Anterior cingulate cortex (tissue), 58 donors: ENCODE results near the gene LAPTM5.
A peak's percentile ranks its signal among the peaks of the same experiment; 100 is the strongest.

ENCODE experiments used
- DNase-seq, 58 donors: peaks; one replicate each; lab custom pipeline; 2025; lab: John Stamatoyannopoulos, UW

The LAPTM5 gene

DNA sequence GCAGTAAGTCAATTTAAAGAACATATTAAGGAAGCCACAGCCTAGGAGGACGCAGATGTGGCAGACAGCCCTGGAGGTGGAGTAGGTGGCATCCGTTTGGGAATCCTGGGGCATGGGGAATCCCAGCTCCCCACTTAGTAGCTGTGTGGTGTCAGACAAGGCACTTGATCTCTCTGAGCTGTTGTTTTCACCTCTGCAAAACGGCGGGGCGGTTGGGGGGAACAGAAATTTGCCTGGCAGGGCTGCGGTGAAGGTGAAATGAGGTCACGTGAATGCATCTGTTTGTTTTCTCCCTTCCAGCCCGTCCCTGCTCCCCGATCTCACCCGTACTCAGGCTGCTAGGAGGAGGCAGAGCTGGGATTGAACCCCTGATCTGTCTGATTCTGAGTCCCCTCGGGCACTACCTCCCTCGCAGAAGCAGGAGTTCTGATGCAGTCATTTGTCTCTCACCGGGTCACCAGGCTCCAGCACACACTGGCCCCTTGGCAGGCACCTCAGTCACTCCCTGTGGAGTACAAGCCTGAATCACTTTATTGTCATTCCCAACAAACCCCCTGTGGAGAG lies 2.2 kb upstream of the LAPTM5 start:
- DNase-seq, result no peak

DNA sequence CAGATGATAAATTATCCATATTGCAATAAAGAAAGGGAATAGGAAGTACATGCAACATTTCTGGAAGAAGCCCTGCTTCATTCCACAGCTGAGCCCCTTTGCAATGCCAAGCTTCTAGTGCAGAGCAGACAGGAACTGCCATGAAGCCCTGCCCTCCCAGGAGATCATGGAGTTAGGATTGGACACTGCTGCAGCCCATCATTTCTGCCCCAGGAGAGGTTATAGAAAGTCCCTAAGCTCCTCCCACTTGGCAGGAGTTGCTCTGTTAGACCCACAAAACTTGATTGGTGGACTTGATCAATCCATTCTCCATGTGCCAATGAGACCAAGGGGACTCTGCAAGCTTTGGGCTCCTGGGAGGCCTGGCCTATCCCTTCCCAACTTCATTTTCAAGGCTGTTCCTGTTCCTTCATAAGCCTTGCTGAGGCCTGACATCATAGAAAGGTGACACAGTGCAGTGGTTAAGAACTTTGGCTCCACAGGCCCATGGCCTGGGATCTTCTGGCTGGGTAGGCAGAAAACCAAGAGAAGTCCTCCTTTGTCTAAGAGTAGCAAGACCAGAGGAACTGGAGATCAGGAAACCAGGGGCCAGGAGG lies 1.3 kb upstream of the LAPTM5 start:
- no peak for DNase-seq

DNA sequence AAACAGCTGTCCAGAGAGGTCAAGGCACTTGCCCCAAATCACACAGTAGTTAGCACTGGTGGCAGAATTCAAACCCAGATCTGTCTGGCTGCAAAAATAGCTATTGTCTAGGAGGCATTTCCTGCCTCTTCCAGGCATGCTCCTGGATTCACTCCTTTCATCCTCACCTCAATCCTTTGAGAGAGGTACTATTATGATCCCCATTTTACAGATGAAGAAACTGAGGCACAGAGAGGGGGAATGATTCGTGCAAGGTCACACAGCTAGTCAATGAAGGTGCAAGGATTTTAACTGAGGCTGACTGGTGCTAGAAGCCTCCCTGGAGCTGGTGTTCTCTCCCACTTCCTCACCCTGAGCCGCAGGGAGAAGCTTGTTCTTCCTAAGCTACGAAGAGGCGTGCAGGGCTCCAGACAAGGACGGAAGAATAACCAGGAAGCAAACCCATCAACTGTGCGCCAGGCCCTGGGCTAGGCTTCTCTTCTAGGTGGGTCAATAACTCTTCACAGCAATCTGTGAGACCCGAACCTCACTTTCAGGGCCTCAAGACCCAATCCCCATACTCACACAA lies 631 bp upstream of the LAPTM5 start:
- DNase-seq, result no peak

- DNase-seq, result peak in 28 of 58 donors; percentile 12 to 86 (median 32)
These were observed 826 bp downstream of the LAPTM5 start for GRCh38 chr1:30756545-30757351.

DNA sequence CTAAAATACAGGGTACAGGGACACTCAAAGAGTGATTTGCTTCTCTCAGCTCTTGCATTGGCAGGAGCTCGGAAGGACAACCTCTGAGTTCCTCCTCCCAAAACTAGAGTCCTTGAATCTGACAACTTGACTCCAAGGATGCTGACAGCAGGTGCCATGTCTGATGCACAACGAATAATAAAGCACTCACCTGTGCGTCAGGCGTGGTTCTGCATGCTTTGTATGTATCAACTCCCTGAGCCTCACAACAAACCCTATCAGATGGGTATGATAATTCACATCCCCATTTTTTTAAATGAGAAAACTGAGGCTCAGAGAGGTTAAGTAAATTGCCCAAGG lies 1.4 kb downstream of the LAPTM5 start:
- DNase-seq, result no peak

DNA sequence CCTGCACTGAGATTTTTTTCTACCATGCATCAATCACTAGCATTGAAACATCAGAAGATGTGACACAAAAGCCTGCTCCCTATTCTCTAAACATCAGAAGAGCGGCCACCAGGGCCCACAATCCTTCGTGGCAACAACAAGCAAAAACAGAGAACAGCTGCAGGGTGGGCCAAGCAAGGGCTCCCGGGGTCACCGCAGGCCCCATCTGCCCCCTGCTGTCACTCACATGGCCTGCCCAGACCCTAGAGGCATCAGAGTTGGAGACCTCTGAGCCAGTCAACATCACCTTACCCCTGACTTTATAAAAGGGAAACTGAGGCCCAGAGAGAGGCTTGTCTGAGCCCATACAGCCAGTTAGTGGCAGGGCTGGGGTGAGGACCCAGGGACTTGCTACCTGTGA lies 1.8 kb downstream of the LAPTM5 start:
- no peak for DNase-seq

DNA sequence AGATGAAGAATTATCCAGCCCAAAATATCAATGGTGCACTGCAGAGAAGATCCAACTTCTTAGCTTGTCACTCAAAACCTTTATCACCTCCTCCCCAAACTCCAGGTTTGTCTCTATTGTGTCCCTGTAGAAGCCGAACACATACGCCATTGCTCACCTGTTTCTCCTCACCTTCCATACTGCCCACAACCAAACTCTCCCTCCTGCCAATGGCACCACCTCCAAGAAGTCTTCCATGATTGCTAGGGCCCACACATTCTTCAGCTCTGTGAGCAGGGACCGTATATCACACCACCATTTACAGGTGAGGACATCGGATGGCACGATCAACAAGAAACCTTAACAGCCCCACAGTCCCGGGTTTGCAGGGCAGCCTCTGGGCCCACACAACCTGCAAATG lies 2.2 kb downstream of the LAPTM5 start:
- DNase-seq, result no peak

- DNase-seq, result no peak
These were observed 2.8 kb downstream of the LAPTM5 start for GRCh38 chr1:30754684-30755171.

GRCh38 chr1:30753660-30754123 lies 3.9 kb downstream of the LAPTM5 start:
- no peak for DNase-seq

DNA sequence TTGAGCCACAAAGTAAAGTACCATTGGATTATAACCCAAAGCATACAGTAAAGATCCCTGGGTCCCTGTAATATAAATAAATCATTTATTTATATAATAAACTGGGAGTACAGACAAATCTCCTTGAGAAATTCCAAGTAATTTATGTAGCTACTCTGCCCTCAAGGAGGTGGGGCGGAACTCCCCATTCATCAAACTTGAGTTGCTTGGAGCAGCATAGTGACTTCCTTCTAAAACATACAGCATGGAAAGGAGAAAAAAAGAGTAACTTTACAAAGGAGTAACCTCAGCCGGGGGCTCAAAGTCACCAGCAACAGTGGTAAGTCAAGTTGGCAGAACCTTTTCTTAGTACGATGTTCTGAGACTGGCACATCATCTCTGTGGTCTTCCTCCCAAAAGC lies 4.5 kb downstream of the LAPTM5 start:
- no peak for DNase-seq

DNA sequence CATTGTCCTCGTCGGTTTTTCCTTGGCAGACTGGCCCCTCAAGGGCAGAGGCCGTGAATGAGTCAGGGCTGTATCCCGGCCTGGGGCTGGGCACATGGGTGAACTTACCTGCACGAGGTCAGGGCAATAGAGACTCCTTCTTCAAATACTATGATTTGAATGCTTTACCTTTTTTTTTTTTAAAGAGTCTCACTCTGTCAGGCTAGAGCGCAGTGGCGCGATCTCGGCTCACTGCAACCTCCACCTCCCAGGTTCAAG lies 5.0 kb downstream of the LAPTM5 start:
- DNase-seq, result no peak

- DNase-seq, result no peak
These were observed 5.5 kb downstream of the LAPTM5 start for GRCh38 chr1:30751830-30752650.

GRCh38 chr1:30750731-30751291 lies 6.8 kb downstream of the LAPTM5 start:
- no peak for DNase-seq

DNA sequence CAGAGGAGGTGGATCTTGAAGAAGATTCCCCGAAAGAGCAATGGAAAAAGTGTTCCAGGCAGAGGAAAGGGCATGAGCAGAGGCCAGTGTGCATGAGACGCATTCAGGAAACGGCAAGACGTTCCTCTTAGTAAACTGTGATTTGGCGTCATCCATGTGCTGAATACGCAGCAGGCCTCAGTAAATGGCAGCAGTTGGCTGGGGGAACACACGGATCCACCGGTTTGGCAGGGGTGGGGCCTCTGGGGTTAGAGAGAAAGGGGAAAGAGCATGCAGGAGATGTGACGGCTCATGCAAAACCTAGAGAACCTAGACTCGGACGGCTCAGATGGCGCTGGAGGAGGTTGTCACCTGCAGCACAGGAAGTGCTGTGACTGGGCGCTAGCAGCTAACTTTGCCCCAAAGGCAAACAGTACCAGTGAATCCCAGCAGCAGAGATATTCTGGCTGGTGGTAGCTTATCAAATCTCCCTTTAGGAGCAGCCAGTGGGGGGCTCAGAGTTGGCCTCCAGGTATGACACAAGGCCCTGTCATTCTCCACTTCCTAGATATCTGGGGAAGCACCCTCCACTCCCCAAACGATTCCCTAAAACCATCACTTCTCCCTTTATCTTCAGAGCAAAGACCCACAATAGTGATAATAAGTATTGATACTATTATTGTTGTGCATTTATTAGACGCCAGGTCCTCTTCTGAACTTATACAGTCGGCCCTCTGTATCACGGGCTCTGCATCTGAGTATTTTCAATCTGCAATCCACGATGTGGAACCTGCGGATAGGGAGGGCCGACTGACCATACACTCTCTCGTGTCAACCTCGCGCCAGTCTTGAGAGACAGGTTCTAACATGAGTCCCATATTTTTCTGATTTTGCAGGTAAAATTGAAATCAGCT lies 7.6 kb downstream of the LAPTM5 start:
- DNase-seq, result peak in 1 of 58 donors; percentile 46

DNA sequence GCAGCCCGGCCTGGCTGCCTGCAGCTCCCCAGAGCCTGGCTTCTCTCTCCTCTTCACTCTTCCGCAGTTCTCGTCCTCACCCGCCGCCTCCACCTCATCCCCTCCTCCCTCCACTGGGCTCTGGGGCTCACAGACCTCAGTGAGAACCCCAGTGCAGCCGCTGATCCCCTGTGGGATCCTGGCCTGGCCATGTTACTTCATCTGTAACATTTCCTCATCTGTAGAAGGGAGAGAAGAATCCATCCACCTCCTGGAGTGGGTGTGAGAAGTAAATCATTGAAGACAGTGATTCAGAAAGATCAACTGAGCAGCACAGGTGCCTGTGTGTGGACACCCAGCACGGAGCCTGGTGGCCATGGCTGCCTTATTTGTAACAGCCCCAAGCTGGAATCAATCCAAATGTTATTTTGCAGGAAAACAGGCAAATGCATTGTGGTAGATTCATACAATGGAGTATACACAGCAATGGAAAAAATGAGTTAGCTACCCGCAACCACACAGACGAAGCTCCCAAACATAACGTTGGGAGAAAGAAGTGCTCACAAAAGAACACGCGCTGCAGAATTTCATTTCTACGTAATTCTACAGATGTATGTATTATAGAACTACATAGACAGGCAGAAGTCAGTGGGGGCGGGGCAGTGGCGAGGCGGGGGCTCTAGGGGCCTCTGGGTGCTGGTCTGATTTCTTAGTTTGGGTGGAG lies 8.7 kb downstream of the LAPTM5 start:
- DNase-seq, result peak in 15 of 58 donors; percentile 32 to 85 (median 44)

DNA sequence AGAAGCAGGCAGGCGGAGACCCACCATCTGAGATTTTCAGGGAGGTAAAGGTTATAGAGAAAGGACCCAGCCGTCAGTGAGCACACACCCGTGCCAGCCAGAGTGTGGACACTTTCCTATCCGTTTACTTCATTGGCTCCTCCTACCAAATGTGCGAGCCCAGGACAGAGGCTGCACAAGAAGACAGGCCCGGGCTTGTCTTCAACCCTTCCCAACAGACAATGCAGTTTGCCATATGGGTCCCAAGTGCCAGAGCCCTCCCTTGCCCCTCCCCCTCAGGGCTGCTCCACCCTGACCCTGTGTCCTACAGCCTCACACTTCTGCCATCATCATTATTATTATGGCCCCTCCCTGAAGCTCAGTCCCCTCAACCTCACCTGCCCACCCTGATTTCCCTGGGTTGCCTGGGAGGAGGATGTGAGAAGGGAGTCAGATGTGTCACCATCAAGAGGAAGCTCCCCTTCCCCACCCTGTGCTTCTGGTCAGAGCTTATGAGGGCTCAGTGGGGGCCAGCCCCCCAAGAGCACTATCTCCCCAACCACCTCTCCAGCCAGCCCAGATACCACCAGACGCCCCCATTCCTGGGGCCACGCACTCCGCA lies 9.4 kb downstream of the LAPTM5 start:
- peak in 24 of 58 donors; percentile 17 to 82 (median 42) for DNase-seq

DNA sequence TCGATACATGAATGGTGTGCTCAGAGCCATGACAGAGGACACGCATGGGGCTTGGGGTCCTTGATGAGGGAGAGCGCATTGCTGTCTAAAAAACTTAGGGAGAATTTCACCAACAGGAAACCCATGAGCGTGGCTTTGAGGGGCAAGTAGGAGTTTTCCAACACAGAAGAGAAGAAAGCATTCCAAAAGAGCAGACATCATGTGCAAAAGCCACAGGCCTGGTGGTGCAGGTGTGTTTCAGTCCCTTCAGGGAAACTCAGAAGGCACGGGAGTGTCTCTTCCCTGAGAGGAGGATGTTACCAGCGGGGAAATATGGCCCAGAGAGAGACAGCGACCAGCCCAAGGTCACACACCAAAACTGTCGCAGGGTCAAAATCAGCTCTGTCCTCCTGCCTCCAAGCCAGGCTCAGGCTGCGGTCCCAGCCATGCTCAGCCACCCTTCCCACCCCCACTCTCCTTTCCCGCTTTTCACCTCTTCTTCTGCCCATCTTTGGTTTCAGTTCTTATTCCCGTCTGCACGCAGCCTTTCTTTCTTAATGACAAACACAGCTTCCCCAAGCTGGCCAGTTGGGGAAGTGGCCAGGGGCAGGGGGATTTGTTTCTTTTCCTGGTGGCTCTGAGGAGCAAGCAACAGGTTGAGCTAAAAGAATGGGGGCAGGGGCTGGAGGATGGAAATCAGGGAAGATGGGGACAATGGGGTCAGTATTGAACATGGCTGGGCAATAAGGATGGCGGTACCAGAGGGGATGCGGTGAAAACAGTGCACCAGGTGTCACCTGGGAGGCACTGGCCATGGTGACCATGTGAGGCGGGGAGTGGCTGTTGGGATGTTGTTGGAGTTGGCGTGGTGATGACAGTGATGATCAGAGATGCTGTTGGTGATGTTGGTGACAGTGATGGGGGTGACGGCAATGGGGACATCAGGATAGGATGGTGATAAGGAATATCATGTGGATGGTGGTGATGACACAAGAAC lies 10.3 kb downstream of the LAPTM5 start:
- peak in 4 of 58 donors; percentile 4 to 34 (median 18) for DNase-seq
